GM23248 (cell line): ENCODE data around the gene MRPL49.

Experiments
- EZH2 ChIP-seq: fragments of 200-600 bp; sonication (generic); IDR thresholded peaks from 2 replicates; pipeline ENCODE4 v1.6.1; 2018; ENCODE audit warnings: antibody characterized with exemption, mild to moderate bottlenecking; ENCODE audit not compliant: insufficient read depth, poor library complexity, severe bottlenecking
- EZH2phosphoT487 ChIP-seq: fragments of 200-600 bp; sonication (generic); IDR thresholded peaks from 2 replicates; pipeline ENCODE4 v1.6.1; 2018; ENCODE audit warnings: antibody characterized with exemption, moderate library complexity, mild to moderate bottlenecking, low read depth; ENCODE audit not compliant: insufficient read depth

DNA sequence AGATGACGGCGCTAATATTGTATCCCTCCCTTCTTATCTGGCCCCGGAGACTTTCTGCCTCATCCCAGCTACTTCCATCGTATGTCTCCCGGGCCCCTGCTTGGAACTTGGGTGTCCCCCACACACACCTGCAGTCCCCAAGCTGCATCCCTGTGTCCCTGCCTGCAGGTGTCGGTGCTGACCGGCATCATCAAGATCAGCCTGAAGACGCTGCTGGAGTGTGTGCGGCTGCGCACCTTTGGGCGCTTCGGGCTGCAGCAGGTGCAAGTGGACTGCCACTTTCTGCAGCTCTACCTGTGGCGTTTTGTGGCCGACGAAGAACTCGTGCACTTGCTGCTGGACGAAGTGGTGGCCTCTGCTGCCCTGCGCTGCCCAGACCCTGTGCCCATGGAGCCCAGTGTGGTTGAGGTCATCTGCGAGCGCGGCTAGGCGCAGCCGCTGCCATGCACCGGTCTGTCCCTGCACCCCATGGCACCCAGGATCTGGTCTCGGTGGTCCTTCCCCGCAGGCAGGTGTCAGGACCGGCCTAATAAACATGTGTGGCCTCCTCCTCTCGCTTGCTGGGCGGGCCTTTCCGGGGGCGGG lies 10.9 kb upstream of the MRPL49 start:
- TF ChIP-seq EZH2 (no peak), EZH2phosphoT487 (no peak)
